ENCODE data around the gene CPA1.
"Not testable (repeated sequence)": the region's sequence is repeated elsewhere in the genome, so short reads cannot be mapped to it uniquely, and the experiment has no call there.

CPA1 gene

DNA sequence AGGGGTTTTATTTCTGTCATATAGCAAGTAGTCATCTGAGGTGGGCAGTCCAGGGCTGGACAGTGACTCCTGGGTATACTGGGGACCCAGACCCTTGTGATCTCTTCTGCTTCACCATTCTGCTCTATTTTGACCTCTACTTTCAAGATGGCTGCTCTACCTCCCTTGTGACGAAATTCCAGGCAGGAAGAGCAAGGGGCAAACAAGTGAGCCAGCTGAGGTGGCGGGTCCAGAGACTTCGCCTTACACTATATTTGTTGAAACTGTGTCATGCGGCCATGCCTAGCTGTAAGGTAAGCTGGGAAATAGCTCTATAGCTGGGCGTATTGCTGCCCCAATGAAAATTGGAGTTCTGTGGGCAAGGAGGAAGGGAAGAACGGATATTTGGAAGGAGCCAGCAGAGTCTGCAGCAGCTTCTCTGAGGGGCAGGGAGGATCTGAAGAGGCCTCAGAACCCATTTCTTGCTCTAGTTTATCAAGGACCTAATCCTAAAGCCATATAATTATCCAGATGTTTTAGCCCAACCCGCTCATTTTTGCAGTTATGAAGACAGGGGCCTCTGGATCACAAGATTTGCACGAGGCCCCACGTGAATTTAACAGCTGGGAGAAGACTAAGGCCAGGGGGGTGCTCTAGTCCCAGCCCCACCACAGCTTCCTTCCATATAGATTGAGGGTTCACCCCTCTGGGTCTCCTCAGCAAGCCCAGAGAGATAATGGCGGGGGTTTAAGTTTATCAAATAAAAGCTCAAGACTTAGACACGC lies 7.7 kb upstream of the CPA1 start:
- no peak for DNase-seq (ENCODE audit: low read depth in 2 of 2)

DNA sequence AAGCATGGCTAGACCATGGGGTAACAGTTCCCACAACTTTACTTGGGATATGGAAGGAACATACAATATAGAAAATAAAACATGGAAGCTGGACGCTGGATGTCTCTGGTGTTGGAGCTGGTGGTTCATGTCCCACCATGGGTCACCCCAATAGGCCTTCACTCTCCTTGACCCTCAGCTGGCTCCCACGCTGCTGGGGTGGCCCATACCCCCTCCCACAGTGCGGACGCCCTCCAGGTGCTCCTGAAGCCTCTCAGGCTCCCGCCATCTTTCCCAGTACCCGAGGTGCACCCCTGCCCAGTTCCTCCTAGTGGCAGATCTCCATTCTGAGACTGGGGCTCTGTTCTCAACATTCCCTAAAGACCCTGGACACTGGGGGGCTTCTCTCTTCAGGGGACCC lies 5.8 kb upstream of the CPA1 start:
- no peak for DNase-seq (ENCODE audit: low read depth in 2 of 2)

DNA sequence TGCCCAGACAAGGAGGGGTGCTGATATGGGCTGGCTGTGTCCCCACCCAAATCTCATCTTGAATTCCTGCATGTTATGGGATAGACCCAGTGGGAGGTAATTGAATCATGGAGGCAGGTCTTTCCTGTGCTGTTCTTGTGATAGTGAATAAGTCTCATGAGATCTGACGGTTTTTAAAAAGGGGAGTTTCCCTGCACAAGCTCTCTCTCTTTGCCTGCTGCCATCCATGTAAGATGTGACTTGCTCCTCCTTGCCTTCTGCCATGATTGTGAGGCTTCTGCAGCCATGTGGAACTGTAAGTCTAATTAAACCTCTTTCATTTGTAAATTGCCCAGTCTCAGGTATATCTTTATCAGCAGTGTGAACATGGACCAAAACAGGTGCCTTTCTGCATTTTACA lies 3.8 kb upstream of the CPA1 start:
- not testable (repeated sequence) for DNase-seq (ENCODE audit: low read depth in 2 of 2)

- DNase-seq (ENCODE audit: low read depth in 2 of 2): no peak
Measured at GRCh38 chr7:130377178-130377577, 3.1 kb upstream of the CPA1 start.

- DNase-seq (ENCODE audit: low read depth in 2 of 2): no peak
Measured at GRCh38 chr7:130379019-130379418, 1.3 kb upstream of the CPA1 start.

- DNase-seq (ENCODE audit: low read depth in 2 of 2): no peak
Measured at GRCh38 chr7:130379532-130379920, 768 bp upstream of the CPA1 start.

- no peak for DNase-seq (ENCODE audit: low read depth in 2 of 2)
Measured at GRCh38 chr7:130380861-130381455, 664 bp downstream of the CPA1 start.

DNA sequence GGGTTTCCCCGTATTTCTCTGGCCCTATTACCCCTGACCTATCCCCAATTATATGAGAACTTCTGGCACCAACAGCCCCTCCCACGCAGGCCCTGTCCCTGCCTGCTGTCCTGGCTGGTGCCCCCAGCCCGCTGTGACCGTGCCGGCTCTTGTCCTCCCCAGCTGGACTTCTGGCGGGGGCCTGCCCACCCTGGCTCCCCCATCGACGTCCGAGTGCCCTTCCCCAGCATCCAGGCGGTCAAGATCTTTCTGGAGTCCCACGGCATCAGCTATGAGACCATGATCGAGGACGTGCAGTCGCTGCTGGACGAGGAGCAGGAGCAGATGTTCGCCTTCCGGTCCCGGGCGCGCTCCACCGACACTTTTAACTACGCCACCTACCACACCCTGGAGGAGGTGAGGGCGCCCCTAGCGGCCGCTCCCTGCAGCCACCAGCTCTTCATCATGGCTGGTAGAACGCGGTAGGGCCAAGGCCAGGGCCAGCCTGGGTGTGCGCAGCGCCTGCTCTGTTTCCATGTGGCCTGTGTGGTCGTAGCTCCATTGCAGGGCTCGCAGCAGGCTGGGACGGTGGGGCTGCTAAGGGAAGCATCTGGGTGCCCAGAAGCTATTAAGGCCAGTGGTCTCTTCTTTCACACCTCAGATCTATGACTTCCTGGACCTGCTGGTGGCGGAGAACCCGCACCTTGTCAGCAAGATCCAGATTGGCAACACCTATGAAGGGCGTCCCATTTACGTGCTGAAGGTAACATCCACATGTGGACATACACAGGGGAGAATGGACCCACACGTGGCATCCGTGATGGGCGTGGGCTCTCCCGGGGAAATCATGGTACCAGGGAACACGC lies 1.4 kb downstream of the CPA1 start:
- no peak for DNase-seq (ENCODE audit: low read depth in 2 of 2)

- no peak for DNase-seq (ENCODE audit: low read depth in 2 of 2)
Measured at GRCh38 chr7:130383187-130383980, 3.1 kb downstream of the CPA1 start.

- DNase-seq (ENCODE audit: low read depth in 2 of 2): no peak
Measured at GRCh38 chr7:130384371-130384801, 4.1 kb downstream of the CPA1 start.

GRCh38 chr7:130384841-130385599 lies 4.7 kb downstream of the CPA1 start:
- DNase-seq (ENCODE audit: low read depth in 2 of 2): no peak

- DNase-seq (ENCODE audit: low read depth in 2 of 2): no peak
Measured at GRCh38 chr7:130385600-130386066, 5.3 kb downstream of the CPA1 start.

GRCh38 chr7:130386876-130387275 lies 6.6 kb downstream of the CPA1 start:
- DNase-seq (ENCODE audit: low read depth in 2 of 2): no peak

- DNase-seq (ENCODE audit: low read depth in 2 of 2): no peak
Measured at GRCh38 chr7:130387306-130387627, 7.0 kb downstream of the CPA1 start.

DNA sequence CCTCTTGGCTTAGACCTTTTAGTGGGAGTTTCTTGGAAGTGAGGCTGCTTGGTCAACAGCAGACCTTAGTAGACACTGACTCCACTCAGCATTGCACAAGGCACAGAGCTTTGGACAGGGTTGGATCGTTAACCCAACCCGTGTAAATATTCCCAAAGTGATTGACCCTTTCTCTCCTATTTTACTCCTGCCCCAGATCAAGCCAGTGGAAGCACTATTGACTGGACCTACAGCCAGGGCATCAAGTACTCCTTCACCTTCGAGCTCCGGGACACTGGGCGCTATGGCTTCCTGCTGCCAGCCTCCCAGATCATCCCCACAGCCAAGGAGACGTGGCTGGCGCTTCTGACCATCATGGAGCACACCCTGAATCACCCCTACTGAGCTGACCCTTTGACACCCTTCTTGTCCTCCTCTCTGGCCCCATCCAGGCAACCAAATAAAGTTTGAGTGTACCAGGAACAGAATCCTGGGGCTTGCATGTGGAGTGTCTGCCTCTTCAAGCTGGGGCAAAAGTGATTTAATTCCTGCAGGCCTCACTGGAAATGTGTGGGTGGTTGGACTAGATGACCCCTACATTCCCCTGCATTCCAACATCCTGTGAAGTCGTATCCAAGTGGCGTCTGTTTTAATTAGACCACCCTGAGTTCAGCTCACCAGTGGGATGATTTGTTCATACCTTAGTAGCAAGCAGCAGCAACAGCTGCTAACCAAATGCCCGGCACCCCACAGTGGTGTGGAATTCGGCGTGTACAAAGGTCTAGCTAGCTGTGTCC lies 7.5 kb downstream of the CPA1 start:
- no peak for DNase-seq (ENCODE audit: low read depth in 2 of 2)

DNA sequence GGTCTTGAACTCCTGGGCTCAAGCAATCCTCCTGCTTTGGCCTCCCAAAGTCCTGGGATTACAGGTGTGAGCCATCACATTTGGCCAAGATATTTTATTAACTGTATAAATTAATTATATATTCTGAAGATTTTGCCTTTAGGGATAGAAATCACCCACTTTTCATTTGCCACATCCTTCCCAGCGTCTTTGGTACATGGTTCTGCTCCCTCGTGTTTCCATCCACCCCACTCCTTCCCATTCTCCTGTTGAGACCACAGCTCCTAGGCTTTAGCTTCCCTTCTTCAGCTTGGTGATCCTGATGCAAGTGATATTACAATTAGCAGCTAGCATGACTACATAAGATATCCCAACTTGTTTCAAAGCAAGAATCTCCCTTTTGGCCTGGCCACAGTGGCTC lies 8.4 kb downstream of the CPA1 start:
- no peak for DNase-seq (ENCODE audit: low read depth in 2 of 2)

GRCh38 chr7:130390486-130390885 lies 10.2 kb downstream of the CPA1 start:
- DNase-seq (ENCODE audit: low read depth in 2 of 2): no peak

DNA sequence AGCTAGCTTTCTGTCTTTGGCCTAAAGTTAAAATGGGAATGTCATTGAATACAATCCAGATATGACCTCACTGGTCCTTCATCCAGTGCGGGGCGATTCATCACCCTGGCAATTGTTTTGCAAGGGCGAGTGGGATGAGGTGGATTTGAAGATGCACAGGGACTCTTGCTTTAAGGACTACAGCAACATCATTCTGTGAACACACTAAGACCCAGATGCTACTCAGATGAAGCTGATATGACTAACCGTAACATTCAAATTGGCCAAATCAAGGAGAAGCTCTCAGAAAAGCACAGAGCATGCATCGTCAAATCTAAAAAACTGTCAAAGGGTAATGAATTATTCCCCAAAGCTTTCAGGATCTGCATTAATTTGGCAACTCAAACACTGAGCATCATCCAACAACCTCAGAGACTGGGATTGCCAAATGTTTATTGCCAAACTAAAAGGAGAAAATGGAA lies 12.8 kb downstream of the CPA1 start:
- no peak for DNase-seq (ENCODE audit: low read depth in 2 of 2)

GRCh38 chr7:130393841-130394411 lies 13.6 kb downstream of the CPA1 start:
- no peak for DNase-seq (ENCODE audit: low read depth in 2 of 2)
